DND-41 (cell line): Measurements from ENCODE around the gene GH2.

ENCODE experiments used
- CTCF ChIP-seq: IDR thresholded peaks from 2 replicates; pipeline ENCODE4 v1.5.1; 2012; ENCODE audit warnings: borderline replicate concordance, low read length, moderate library complexity, mild to moderate bottlenecking; ENCODE audit not compliant: poor library complexity, severe bottlenecking; ENCODE audit errors: extremely low read depth
- EZH2 ChIP-seq: IDR thresholded peaks from 3 replicates; pipeline ENCODE4 v1.6.1; 2012; ENCODE audit warnings: borderline replicate concordance, low read depth, mild to moderate bottlenecking, moderate library complexity, low read length, inconsistent platforms; ENCODE audit not compliant: severe bottlenecking

DNA sequence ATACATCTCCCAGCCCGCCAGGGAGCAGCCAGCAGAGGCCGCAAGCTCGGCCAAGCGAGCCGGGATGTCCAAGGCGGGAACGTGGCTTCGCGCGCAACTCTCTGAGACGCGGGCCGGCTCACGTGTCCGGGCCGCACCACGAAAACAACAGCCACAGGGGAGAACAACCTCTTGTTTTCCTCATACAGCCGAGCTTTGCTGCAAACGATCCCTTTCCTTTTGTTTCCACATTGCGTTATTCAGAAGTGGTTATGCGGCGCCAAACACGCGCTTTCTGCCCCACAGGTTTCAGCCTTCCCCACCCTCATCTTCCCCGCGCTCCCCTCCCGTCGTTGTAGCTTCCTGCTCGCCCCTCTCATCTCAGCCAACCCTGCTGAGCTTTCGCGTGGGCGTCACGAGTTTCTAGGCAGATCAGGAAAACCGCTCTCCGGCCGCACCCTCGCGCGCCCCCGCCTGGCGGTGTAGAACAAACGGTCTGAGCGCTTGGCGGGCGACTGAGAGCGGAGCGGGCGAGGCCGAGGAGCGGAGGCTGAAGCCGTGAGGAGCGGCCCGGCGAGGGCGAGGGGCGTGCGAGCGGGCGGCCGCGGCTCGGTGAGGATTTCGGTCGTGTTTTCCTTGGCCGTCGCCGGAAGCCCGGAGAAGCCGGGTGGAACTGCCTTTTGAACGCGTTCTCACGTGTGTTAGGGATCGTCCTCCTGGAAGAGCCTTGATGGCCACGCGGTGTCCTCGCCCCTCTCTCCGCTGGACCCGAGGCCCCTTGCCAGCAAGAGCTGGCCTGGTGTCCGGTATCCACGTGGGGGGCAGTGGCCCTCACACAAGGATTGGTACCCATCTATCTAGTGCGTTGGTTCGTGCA lies 32.7 kb downstream of the GH2 start:
- TF ChIP-seq CTCF (no peak), EZH2 (no peak)
